Upper lobe of left lung (tissue), 4 donors: ENCODE results near the gene DUSP12.

Experiments used
- EP300 ChIP-seq, 4 donors: sonication (generic); formaldehyde crosslinking; IDR thresholded peaks; one replicate each; pipeline ENCODE4 v1.5.1; 2017; ENCODE audit warnings: antibody characterized with exemption in 4 of 4, control low read depth in 2 of 4
- POLR2A ChIP-seq, 4 donors: fragments of 450-650 bp; IDR thresholded peaks; one replicate each; pipeline ENCODE4 v1.5.1; 2016 to 2017; ENCODE audit warnings: antibody characterized with exemption in 4 of 4, mild to moderate bottlenecking in 2 of 4
- POLR2AphosphoS5 ChIP-seq, 2 donors: sonication (generic); formaldehyde crosslinking; IDR thresholded peaks; one replicate each; pipeline ENCODE4 v1.5.1; 2017; ENCODE audit warnings: antibody characterized with exemption in 2 of 2
- TF ChIP-seq, protein P1 (sequence below), 6 experiments: fragments of 450-650 bp in 4 of 6; fragments of 200-600 bp in 2 of 6; sonication (generic) in 2 of 6; IDR thresholded peaks; one replicate each; pipeline ENCODE4 v1.5.1; 2016 to 2019; ENCODE audit warnings: antibody characterized with exemption in 6 of 6

DNA sequence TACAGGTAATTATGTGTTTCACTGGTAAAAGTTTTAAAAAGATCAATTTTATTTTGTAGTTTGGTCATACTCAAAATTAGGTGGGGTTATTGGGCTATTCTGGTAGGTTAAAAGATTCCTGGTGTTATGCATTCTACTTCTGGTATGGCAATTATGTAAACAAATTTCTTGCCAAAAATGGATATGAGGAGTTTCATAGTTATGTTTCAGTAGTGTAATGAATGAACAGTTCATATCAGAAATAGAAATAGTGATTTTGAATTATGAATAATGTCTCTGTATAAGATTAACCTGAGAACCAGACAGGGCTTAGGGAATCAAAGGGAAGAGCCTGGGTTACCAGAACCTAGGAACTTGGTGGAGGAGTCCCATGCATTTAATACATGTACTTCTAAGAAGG is 32.4 kb downstream of the DUSP12 start:
- TF ChIP-seq, protein P1, sequence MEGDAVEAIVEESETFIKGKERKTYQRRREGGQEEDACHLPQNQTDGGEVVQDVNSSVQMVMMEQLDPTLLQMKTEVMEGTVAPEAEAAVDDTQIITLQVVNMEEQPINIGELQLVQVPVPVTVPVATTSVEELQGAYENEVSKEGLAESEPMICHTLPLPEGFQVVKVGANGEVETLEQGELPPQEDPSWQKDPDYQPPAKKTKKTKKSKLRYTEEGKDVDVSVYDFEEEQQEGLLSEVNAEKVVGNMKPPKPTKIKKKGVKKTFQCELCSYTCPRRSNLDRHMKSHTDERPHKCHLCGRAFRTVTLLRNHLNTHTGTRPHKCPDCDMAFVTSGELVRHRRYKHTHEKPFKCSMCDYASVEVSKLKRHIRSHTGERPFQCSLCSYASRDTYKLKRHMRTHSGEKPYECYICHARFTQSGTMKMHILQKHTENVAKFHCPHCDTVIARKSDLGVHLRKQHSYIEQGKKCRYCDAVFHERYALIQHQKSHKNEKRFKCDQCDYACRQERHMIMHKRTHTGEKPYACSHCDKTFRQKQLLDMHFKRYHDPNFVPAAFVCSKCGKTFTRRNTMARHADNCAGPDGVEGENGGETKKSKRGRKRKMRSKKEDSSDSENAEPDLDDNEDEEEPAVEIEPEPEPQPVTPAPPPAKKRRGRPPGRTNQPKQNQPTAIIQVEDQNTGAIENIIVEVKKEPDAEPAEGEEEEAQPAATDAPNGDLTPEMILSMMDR (IDR thresholded peaks at IDR 0.05), result no peak
- TF ChIP-seq POLR2A (IDR thresholded peaks at IDR 0.05) (no peak), POLR2AphosphoS5 (IDR thresholded peaks at IDR 0.05) (no peak), EP300 (IDR thresholded peaks at IDR 0.05) (no peak)
